Vagina (tissue), 2 donors: ENCODE measurements around the gene ARMC3.

Experiments used
- CTCF ChIP-seq, 3 experiments: fragments of 450-650 bp in 2 of 3; fragments of 200-600 bp in 1 of 3; sonication (generic) in 1 of 3; IDR thresholded peaks; one replicate each; pipeline ENCODE4 v1.5.1; 2017 to 2019; ENCODE audit warnings: antibody characterized with exemption in 3 of 3, mild to moderate bottlenecking in 2 of 3, moderate library complexity in 2 of 3
- POLR2AphosphoS5 ChIP-seq, 2 donors: sonication (generic); formaldehyde crosslinking; IDR thresholded peaks; one replicate each; pipeline ENCODE4 v1.9.0; 2017; ENCODE audit warnings: antibody characterized with exemption in 2 of 2, mild to moderate bottlenecking in 2 of 2, low read depth in 1 of 2; ENCODE audit not compliant: insufficient read depth in 1 of 2

DNA sequence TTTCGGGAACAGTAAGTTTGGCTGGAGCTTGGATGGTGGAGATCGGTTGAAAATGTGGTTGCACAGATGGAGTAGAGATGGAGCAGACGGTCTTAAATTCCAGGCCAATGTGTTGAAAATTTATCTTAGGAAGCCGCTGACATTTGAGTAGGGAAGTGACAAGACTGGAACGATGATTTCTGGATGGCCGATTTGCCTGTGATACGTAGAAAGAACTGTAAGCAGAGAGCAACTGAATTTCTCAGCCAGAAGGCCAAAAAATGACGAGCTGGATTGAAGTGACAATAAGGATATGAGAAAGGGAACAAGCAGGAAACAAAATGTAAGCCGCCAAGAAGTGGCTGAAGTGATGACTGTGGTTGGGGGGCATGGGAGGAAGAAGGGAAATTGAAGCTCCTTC lies 687 bp upstream of the ARMC3 start:
- TF ChIP-seq CTCF (IDR thresholded peaks at IDR 0.05), result no peak
- TF ChIP-seq POLR2AphosphoS5 (IDR thresholded peaks at IDR 0.05; ENCODE audit: insufficient read depth in 1 of 2, low read depth in 1 of 2), result no peak
